ENCODE data around the gene MAP2. TPM values are rescaled to one million over a fixed set of nuclear protein-coding genes. Genes with fewer than 3 reads are reported as not detected.
"Not testable (repeated sequence)": the region's sequence is repeated elsewhere in the genome, so short reads cannot be mapped to it uniquely, and the experiment has no call there.

The MAP2 gene
- total and polyA plus RNA-seq, 12 donors = 3.5 to 15.5 (median 5.5) TPM

- Histone ChIP-seq H3K4me3 (no peak overlapping the region), H3K27me3 (no peaks in the 10 kb centered on the region), H3K9me3 (no peaks in the 10 kb centered on the region), H3K27ac (no peak overlapping the region), H3K4me1 (peaks cover 0 to 29% (median 14%) of the 10 kb centered on the region in 9 donors), H3K36me3 (no peaks in the 10 kb centered on the region)
- ATAC-seq (peak in 1 of 8 donors; percentile 42), DNase-seq (no peak)
- intact Hi-C loops (cut with DNase I) = no loop called here
- no peak for TF ChIP-seq CTCF (IDR thresholded peaks at IDR 0.05)
- 54 to 56% methylated on average over 8 of the region's 8 CpGs for WGBS, 2 donors
These were observed 52.7 kb downstream of the MAP2 start for GRCh38 chr2:209476367-209477208.

- peaks cover 3 to 31% (median 15%) of the 10 kb centered on the region in 9 donors for H3K4me1 ChIP-seq
- not testable (repeated sequence) for ATAC-seq, H3K36me3 ChIP-seq, H3K27ac ChIP-seq, H3K4me3 ChIP-seq, DNase-seq, H3K27me3 ChIP-seq
- H3K9me3 ChIP-seq = peaks cover 0 to 52% (median 12%) of the 10 kb centered on the region in 11 donors
- intact Hi-C loops (cut with DNase I) = loop anchor here in 3 of 10 donors (10.0 kb wide), 2 partner anchors 47 to 67 kb away; partner anchors contain the start of gene MAP2 (in 2 of the 3)
- 15 to 17% methylated on average over 1 of the region's 1 CpG for WGBS, 2 donors
These were observed 68.4 kb downstream of the MAP2 start for GRCh38 chr2:209492296-209492695.

GRCh38 chr2:209495068-209495620 lies 71.3 kb downstream of the MAP2 start:
- WGBS, 2 donors = 75 to 87% methylated on average over 13 of the region's 13 CpGs

GRCh38 chr2:209495855-209496585 lies 72.2 kb downstream of the MAP2 start:
- peak; percentile 91 to 98 (median 97) for ATAC-seq
- peak overlapping the region in 5 of 10 donors; percentile 3 to 20 (median 12) for H3K4me3 ChIP-seq
- H3K36me3 ChIP-seq = no peaks in the 10 kb centered on the region
- TF ChIP-seq CTCF (IDR thresholded peaks at IDR 0.05) = no peak
- H3K9me3 ChIP-seq = peaks cover 0 to 64% (median 23%) of the 10 kb centered on the region in 11 donors
- no peaks in the 10 kb centered on the region for H3K27me3 ChIP-seq
- peaks cover 3 to 36% (median 15%) of the 10 kb centered on the region in 9 donors for H3K4me1 ChIP-seq
- peak overlapping the region; percentile 70 to 93 (median 82) for H3K27ac ChIP-seq
- intact Hi-C loops (cut with DNase I) = loop anchor here in 5 of 10 donors (5.0 to 10.0 kb wide), 4 partner anchors 51 to 74 kb away; partner anchors contain the start of gene MAP2 (in 4 of the 5)
- 22 to 27% methylated on average over 4 of the region's 4 CpGs for WGBS, 2 donors
- peak in 1 of 2 donors; percentile 67 for DNase-seq

More at GRCh38 chr2:209495068-209495620, 71.3 kb downstream of the MAP2 start:
- H3K4me1 ChIP-seq = peaks cover 3 to 36% (median 15%) of the 10 kb centered on the region in 9 donors
- not testable (repeated sequence) for H3K36me3 ChIP-seq, H3K27me3 ChIP-seq, DNase-seq
- H3K9me3 ChIP-seq = peaks cover 0 to 73% (median 30%) of the 10 kb centered on the region in 11 donors
- ATAC-seq = peak in 2 of 8 donors; percentile 10 to 23
- peak overlapping the region in 5 of 10 donors; percentile 10 to 21 (median 19) for H3K4me3 ChIP-seq
- H3K27ac ChIP-seq = peak overlapping the region; percentile 70 to 93 (median 82)
- intact Hi-C loops (cut with DNase I) = loop anchor here in 5 of 10 donors (5.0 to 10.0 kb wide), 4 partner anchors 50 to 73 kb away; partner anchors contain the start of gene MAP2 (in 4 of the 5)
